ENCODE data around the gene AMMECR1.
"Not testable (repeated sequence)": the region's sequence is repeated elsewhere in the genome, so short reads cannot be mapped to it uniquely, and the experiment has no call there.

AMMECR1 gene

DNA sequence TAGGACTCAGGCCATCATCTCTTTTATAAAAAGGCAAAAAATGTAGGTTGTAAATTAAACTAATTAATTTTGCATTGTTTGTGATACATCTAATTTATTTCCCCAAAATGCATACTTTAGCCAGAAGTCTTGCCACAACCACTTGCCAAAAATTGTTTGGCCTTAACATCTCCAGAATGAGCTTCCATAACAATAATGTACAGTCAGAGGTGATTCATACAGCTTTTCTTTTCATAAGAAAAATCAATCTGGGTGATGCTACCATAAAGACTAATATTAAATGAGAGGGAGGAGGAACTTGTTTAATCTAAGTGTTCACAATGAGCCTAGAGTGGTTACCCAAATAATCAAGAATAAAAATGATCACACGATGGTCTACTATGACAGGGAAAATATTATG lies 59.3 kb downstream of the AMMECR1 start:
- no peak for DNase-seq (ENCODE audit: low spot score)

DNA sequence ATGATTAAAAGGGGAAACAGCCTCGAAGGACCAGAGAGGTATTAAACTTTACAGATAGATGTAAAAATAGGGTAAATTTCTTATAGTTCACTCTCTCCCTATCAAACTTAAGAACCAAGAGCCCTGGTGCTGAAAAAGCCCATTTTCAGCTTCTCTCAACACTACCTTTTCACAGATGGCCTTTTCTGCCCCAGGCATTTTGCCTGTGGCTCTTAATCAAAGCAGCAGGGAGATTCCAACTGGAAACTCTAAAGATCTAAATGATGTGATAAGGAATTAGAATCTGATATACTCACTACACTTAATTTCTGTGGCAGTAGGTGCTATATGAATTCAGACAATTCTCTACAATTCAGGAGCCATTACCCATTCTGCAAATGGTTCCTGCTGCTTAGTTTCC lies 60.0 kb downstream of the AMMECR1 start:
- DNase-seq (ENCODE audit: low spot score) = no peak

DNA sequence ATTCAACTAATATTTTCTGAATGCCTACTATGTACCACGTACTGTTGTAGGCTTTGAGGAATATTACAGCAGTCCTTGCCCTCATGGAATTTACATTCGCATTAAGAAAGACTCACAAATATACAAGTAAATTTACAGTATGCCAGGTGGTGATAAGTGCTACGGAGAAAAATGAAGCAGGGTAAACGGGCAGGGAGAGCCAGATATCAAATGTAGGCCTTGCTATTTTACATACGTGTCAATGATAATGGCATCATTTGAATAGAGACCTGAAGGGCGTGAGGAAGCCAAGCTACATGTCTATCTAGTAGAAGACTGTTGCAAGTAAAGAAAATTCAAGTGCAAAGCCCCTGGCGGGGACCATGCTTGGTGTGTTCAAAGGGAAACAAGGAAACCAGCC lies 65.2 kb downstream of the AMMECR1 start:
- no peak for DNase-seq (ENCODE audit: low spot score)

DNA sequence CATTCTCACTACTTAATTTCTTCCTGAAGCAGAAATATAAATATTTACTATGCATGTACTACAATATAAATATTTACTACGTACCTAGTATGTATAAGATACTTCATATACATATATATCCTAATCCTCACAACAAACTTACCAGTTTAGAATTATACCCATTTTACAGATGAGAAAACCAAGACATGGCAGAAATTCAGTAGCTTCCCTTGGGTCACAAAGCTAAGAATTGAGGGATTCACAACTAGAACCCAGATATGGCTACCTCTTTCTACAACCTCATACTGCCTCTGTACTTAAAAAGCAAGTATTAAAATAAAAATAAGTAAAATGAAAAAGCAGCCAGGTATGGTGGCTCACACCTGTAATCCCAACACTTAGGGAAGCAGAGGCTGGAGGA lies 65.9 kb downstream of the AMMECR1 start:
- no peak for DNase-seq (ENCODE audit: low spot score)

DNA sequence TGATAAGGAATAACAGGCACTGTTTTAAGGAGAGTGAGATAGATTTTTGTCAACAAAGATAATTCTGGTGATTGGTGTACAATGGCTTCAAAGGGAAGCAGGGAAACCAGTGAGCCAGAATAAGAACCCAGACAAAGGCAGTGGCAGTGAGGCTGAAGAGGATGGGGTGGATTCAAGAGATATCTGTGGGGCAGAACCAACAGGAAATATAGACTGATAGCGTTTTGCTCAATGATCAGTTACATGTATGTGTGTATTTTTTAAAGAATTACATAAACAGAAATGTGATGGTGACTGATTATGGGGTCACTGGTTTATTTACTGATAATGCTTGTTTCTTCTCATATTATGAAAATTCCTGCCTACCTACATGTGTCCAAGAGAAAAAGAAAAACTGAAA lies 66.4 kb downstream of the AMMECR1 start:
- DNase-seq (ENCODE audit: low spot score) = no peak

DNA sequence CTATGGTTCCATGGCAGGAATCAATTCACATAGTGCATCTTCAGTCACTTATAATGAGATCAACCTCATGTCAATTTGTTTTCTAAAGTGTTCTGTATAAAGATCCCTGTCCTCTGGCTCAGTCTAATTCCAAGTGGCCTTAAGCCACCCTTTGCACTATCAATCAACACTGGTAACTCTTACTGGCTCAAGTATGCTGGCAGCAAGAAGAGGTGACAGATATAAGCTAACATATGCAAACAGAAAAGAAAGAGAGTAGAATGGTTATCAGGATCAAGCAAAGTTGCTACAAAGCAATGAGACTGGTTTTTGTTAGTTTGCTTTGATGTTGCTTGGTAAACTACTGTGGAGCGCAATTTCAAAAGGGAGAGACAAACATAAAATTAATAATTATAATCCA lies 67.0 kb downstream of the AMMECR1 start:
- no peak for DNase-seq (ENCODE audit: low spot score)

DNA sequence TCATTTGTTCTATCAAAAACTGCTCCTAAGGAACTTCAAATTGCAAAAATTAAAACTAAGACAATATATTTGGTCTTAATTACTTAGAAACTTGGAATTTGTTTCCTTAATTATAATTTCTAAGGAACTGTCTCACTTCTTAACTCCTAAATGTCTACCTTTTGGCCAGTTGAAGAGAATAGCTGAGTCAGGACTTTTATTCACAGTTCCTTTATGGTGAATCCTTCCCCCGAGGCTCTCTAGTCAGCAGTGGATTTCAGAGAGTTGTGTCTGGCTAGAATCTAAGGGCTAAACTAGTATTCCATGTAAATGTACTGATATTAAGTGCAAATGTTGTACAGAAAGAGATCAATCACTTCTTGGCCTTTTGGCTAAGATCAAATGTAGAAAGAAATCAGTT lies 69.3 kb downstream of the AMMECR1 start:
- DNase-seq (ENCODE audit: low spot score) = no peak

DNA sequence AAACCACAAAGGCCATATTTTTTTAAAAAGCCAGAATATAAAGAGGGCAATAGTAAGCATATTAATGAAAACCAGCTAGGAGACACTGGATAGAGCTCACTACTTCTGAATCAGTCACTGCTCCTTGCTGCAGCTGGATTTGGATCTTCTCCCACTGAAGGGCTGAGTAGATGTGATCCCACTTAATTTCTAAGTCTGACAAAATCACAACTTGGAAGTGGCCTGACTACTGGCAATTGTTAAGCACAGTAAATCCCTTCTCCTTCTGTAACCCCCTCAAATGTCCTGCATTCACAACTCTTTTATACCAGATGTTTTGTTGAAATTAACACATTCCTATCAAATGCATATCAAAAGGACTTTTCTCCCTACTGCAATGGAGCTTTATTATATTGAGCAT lies 72.9 kb downstream of the AMMECR1 start:
- DNase-seq (ENCODE audit: low spot score) = no peak

DNA sequence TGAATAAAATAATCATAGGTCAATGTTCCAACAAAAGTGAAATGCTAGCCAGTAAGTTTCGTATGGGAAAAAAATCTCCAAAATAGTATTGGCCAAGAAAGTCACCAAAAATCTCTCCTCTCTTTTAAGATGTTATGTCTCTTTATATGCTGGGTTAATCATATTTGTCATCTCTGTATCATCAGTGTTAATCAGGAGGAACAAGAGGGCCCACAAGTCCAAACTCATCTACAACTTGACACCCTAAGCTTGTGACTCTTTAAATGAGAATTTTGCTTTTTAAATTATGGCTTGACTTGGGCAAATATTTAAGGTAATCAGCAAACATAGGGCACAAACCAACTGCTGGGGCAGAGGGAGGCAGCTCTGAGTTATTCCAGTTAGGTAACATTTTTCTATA lies 75.5 kb downstream of the AMMECR1 start:
- DNase-seq (ENCODE audit: low spot score) = no peak

DNA sequence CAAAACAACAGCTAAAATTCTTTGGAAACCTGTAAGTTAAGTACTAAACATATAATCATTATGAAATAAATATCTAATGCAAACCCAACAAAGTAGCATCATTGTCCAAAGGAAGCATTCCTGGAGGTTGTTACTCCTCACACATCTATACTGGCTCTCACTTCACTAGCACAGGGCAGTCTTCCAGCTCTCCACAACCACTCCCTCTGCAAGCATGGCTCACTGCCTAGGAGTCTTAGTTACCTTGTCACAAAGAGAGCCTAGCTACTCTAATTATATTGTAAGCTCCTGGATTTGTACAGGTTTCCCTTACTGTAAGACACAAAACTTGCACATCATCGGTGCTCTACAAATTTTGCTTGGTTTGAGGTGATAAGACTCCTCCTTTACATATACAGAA lies 76.1 kb downstream of the AMMECR1 start:
- DNase-seq (ENCODE audit: low spot score) = no peak

DNA sequence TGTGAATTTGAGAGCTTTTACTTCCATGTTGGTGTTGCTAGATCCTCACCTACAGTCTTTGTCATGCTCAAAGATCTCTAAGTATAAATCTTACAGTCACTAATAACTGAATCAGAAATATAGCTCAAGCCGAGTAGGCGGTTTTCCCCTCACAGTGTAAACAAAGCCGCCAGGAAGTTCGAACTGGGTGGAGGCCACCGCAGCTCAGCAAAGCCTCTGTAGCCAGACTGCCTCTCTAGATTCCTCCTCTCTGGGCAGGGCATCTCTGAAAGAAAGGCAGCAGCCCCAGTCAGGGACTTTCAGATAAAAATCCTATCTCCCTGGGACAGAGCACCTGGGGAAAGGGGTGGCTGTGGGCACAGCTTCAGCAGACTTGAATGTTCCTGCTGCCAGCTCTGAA lies 79.6 kb downstream of the AMMECR1 start:
- not testable (repeated sequence) for DNase-seq (ENCODE audit: low spot score)

DNA sequence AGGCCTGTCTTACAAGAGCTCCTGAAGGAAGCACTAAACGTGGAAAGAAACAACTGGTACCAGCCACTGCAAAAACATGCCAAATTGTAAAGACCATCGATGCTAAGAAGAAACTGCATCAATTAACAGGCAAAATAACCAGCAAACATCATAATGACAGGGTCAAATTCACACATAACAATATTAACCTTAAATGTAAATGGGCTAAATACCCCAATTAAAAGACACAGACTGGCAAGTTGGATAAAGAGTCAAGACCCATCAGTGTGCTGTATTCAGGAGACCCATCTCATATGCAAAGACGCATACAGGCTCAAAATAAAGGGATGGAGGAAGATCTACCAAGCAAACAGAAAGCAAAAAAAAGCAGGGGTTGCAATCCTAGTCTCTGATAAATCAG lies 86.4 kb downstream of the AMMECR1 start:
- DNase-seq (ENCODE audit: low spot score) = not testable (repeated sequence)

DNA sequence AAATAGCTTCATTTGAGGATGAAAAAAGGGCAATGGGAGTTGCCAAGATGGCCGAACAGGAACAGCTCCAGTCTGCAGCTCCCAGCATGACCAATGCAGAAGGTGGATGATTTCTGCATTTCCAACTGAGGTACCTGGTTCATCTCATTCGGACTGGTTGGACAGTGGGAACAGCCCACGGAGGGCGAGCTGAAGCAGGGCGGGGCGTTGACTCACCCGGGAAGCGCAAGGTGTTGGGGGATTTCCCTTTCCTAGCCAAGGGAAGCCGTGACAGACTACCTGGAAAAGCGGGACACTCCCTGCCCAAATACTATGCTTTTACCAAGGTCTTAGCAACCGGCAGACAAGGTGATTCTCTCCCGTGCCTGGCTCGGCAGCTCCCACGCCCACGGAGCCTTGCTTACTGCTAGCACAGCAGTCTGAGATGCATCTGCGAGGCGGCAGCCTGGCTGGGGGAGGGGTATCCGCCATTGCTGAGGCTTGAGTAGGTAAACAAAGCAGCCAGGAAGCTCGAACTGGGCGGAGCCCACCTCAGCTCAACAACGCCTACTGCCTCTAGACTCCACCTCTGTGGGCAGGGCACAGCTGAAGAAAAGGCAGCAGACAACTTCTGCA lies 88.3 kb downstream of the AMMECR1 start:
- DNase-seq (ENCODE audit: low spot score) = not testable (repeated sequence)

DNA sequence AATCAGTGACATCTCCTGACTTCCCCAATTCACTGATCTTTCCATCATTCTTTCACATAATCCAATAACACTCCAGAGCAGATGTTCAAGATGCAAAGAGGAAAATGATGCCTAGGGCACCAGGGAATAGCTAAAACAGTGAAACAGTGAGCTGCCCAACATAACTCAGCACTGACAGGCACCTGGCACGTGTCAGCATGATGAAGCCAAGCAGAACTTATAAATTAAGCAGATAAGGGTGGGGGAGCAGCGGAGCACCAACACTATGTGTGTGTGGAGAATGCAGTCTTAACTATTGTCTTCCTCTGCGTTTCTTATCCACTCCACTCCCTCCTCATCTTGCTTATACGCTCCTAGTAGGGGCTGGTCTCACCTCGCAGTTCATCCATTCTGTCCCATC lies 89.4 kb downstream of the AMMECR1 start:
- no peak for DNase-seq (ENCODE audit: low spot score)

DNA sequence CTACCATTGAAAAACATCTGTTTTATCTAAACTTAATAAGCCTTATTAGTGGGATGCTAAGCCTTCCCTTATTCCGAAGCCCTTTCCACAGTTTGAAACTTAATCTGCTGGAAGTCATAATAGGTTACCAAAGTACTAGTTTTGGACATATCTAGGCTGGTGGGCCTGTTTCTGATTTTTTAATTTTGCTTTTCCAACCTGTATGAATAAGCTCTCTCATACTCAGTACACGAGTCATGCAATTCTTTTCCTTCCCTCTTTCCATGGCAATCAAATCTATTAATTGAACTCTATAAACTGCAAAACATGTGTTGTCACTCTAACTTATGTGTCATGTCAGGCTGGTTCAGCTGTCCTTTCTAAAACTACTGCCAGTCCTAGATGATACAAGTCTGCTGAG lies 91.0 kb downstream of the AMMECR1 start:
- no peak for DNase-seq (ENCODE audit: low spot score)

DNA sequence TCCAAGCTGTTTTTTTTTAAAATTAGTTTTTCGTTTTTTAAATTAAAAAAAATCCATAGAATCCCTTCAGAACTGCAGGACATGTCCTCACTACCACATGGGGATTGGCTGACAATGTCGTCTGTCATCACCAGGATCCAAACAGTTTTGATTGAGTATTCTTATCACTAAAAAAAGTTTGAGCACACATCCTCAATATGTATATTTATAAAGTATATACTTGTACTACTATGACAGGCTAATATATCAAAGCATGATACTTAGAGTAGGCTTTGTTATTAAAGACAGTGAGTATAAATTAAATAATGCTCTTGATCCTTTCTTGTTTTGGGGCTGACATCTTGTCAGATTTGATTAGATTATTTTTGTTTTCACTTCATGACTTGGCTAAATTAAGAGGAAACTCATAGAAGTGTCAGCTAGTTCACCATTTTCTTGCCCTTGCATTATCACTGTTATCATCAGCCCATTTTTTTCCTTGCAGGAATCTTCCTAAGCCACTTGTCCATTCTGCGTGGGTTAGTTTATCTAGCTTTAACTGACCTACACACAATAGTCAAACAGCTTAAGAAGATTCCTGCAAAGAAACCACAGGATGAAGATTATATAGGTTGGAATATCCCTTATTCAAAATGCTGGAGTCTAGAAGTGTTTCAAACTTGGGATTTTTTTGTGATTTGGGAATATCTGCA lies 92.8 kb downstream of the AMMECR1 start:
- no peak for DNase-seq (ENCODE audit: low spot score)

DNA sequence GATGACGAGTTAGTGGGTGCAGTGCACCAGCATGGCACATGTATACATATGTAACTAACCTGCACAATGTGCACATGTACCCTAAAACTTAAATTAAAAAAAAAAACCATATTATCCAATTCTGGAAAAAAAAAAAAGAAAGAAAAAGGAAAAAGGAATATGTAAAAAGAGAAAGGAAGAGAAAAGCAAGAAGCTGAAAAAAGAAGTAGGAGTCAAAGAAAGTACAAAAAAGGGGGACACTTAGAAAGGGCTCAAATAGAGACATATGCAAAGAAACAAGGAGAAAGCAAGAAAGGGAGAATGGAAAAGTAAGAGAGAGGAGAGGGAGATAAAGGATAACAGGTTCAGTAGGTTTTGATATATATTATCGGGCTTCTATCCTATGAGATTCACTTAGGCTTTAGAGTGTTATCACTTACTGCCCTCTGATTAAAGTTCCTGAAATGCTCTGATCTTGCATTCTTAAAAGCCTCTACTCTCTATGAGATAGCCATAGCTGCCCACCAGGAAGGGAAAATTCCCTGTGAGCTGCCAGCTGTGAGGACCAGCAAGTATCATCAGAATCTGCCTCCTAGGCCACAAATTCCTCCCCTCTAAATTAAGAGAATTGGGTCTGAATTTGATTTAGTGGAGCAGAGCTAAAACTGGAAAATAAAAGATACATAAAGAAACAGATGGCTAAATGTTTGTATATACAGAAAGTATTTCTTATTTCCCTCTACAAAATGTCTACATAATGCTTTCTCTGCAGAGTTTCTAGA lies 95.2 kb downstream of the AMMECR1 start:
- DNase-seq (ENCODE audit: low spot score) = no peak

DNA sequence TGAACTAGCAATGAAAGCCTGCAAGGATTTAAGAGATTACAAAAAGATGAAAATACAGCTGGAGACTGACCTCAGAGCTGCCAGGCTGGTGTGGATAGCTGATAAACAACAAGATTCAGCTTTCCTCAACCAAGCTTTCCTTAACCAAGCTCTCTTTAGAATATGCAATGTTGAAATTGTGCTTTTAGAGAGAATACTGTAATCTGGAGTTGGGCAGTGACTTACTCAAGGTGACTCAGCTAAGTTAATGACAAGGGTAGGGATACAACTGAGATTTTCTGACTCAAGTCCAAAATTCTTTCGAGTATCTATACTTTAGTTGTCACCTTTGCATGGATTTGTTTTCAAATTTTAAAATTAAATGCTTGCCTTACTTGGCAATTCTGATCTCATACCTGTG lies 98.0 kb downstream of the AMMECR1 start:
- no peak for DNase-seq (ENCODE audit: low spot score)

DNA sequence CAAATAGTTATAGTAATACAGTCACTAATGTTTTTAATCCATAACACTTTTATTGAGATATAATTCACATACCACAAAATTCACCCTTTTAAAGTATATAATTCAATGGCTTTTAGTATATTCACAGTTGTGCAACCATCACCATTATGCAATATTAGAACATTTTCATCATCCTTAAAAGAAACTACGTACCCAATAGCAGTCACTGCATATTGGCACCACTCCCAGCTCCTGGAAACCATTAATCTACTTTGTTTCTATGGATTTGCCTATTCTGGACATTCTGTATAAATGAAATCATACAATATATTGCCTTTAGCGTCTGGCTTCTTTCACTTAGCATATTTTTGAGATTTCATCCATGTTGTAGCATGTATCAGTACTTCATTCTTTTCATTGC lies 99.3 kb downstream of the AMMECR1 start:
- DNase-seq (ENCODE audit: low spot score) = no peak

DNA sequence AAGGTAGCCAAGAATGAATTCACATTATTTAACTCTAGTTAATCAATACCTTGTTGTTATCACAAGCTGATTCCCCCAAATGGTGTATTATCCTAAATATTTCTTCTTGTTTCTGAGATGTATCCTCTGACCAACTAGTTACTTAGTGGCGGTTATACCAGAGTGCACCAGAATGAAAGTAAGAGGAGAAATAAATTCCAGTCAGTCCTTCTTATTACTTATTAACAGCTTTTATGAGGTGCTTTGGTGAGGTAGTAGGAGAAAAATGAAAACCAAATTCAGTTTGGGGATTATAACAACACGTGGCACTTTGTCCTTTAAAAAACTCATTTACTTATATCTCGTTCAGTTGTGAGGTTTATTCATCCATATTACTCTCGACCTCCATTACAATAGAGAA lies 101.9 kb downstream of the AMMECR1 start:
- DNase-seq (ENCODE audit: low spot score) = no peak

DNA sequence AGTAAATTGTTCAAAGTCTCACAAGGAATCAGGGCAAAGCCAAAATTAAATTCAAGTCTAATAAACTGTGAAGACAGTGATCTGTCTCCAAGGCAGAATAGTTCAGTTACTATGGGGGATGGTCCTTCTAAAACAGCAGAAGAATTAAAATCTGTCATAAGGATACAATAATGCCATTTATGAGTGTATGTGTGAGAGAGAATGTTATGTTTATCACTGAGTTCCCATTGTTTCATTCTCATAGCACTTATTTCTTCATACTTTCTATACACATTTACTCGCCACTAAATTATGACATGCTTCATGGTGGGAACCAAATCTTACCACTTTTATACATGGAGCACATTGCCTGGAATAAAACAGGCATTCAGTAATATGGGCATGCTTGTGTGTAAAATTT lies 102.5 kb downstream of the AMMECR1 start:
- DNase-seq (ENCODE audit: low spot score) = no peak

DNA sequence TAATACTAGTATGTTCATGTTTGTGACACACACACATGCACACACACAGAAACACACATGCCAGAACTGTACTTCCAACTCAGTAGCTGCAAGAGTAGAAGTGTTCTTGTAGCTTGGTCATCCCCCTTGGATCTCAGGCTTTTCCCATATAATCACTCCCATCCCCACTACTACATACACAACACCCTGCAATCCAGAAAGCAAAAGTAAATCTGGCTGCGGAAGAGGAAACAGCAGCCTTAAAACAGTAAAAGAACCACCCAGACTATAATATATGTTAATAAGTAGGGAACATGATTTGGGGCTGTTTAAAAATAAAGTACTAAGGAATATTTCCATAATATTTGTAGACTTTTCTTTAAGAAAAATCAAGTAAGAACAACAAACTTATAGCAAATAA lies 103.2 kb downstream of the AMMECR1 start:
- no peak for DNase-seq (ENCODE audit: low spot score)

DNA sequence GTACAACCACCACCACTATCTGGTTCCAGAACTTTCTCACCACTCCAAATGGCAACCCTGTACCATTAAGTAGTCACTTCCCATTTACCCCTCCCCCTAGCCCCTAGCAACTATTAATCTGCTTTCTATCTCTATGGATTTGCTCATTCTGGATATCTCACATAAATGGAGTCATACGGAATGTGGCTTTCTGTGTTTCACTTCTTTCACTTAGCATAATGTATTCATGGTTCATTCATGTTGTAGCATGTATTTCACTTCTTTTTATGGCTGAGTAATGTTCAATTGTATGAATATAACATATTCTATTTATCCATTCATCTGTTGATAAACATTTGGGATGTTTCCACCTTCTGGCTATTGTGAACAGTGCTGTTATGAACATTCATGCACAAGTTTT lies 104.7 kb downstream of the AMMECR1 start:
- no peak for DNase-seq (ENCODE audit: low spot score)

DNA sequence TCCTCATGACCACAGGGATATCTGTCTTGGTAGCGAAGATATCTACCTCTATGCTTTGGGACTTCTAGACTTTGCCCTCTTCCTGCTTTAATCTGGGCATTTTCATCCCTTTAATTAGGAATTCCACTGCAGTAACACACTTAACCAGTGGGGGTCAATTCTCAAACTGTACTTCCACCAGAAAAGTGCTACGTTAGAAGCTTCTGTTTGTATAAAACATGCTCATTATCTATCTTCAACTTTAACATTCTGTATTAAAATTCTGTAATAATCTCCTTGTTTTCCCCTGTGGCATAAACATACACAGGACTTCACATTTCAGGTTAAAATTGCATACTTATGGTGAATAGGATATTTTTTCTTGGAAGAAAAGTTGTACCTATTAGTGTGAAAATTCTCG lies 105.6 kb downstream of the AMMECR1 start:
- DNase-seq (ENCODE audit: low spot score) = no peak

All from germinal center (tissue), 1 donor.